Stromal cell of bone marrow (primary cell): ENCODE results near the gene CD300E.
"Not testable (repeated sequence)": the region's sequence is repeated elsewhere in the genome, so short reads cannot be mapped to it uniquely, and the experiment has no call there.

Experiments
- DNase-seq: peaks from one replicate; pipeline ENCODE4 v3.0.0-alpha.2; 2012; ENCODE audit warnings: low read depth

Gene CD300E

DNA sequence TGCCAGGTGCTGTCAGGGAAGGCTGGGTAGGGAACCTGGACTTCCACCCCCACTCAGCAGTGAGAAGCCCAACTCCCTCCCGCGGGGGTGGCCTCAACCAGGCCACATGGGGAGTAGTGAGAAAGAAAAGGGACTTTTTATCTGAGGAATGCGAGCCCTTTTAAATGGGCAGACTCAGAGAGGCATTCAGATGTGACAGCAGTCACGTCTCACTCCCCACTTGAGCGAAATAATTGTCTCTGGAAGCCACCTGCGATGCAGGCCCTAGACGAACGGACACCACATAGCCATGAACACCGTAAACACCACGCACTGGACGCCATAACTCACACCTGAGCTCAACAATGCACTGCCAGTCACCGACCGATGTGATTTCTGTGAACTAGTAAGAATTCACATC lies 11.9 kb upstream of the CD300E start:
- no peak for DNase-seq

DNA sequence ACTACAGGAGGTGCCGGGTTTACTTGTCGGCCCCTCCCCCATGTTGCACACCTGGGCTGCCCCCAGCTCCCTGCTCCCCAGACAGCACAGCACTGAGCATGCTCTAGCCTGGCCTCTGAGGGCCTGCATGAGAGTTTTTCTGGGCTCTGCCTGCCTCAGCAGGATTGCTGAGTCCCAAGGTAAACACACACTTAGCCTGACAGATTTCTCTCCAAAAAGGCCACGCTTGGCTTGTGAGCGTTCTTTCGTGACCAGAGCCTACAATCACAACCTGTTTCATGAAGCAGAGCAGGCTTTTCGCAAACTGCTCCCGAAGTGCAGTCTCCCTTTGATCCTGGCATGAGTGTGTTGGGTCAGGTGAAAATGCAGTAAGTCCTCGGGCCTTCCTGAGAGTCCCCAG lies 9.8 kb upstream of the CD300E start:
- DNase-seq, result no peak

DNA sequence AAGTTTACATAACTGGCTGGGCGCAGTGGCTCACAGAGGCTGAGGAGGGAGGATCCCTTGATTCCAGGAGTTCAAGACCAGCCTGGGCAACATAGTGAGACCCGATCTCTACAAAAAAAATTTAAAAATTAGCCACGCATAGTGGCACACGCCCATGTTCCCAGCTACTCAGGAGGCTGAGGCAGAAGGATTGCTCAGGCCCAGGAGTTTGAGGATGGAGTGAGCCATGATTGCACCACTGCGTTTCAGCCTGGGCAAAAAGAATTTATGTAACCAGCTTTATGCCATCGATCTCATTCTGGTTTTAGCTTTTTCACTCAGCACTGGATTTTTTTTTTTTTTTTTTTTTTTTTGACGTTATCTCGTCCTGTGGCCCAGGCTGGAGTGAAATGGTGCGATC lies 9.1 kb upstream of the CD300E start:
- DNase-seq, result no peak

DNA sequence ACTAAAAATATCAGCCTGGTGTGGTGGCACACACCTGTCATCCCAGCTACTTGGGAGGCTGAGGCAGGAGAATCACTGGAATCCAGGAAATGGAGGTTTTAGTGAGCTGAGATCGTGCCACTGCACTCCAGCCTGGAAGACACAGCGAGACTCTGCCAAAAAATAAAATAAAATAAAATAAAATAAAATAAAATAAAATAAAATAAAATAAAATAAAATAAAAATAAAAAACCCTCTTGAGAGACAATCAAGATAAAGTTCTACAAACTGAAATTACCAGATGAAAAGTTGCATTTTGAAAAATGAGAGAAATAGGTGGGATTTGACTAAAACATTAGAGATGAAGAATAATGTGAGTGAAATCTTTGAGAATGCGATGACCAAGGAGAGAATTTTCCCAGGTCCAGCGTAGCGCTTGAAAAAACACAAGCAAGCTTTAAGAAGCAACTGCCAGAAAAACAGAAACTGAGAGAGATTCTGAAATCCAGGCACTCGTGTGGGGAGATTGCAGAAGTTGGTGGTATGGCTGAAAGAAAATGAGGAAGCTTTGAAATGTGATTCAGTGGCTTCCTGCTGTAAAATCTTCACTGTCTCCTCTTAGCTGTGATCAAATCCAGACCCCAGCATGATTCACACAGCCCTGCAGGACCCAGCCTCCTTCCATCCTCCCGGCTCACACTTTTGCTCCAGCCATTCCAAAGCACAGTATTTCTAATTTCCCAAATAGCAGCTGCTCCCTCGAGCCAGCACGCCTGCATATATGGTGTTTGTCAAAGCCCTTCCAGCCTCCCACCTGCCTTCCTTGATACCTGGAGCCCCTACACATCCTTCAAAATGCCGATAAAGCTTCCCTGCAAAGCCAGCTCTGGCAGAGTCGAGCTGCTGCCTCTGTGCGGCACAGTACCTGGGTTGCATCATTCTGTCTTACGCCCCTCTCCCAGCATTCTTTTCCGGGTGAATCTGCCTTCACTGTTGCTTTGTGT lies 8.2 kb upstream of the CD300E start:
- no peak for DNase-seq

DNA sequence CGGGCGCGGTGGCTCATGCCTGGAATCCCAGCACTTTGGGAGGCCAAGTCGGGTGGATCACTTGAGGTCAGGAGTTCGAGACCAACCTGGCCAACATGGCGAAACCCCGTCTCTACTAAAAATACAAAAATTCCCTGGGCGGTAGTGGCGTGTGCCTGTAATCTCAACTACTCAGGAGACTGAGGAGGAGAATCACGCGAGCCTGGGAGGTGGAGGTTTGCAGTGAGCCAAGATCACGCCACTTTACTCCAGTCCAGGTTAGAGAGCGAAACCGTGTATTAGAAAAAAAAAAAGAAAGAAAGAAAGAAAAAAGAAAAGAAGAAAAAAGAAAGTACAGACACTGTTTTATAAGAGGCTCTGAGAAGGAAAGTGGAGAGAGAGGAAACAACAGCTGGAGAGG lies 6.7 kb upstream of the CD300E start:
- DNase-seq, result not testable (repeated sequence)

DNA sequence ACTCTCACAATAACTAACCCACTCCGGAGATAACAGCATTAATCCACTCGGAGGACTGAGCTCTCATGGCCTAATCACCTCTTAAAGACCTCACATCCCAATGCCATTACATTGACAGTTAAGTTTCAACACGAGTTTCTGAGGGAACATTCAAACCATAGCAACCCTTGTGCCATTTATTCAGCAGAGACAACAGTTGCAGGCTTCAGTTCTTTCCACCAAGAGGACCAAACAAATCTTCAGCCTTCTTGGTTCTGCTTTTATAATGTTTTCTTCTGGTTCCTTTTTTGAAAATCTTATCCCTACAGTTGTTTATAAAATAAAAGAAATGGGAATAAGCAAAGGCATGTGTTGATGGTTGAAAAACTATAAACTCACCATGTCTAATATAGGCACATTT lies 2.1 kb upstream of the CD300E start:
- DNase-seq, result no peak

DNA sequence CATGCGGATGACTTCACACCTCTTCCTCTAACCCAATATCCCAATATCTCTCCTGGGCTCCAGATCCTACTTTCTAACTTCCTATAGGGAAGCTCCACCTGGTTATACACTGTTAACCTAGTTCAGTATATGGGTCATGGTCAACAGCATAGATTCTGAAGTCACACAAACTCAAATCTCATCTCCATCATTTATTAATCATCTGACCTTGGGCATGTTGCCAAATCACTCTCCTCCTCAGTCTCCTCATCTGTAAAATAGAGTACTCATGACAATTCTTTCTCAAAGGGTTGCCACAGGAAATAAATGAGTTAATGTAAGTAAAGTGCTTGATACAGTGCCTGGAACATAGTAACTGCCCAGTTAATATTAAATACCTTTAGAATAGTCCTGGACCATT lies 593 bp upstream of the CD300E start:
- no peak for DNase-seq

DNA sequence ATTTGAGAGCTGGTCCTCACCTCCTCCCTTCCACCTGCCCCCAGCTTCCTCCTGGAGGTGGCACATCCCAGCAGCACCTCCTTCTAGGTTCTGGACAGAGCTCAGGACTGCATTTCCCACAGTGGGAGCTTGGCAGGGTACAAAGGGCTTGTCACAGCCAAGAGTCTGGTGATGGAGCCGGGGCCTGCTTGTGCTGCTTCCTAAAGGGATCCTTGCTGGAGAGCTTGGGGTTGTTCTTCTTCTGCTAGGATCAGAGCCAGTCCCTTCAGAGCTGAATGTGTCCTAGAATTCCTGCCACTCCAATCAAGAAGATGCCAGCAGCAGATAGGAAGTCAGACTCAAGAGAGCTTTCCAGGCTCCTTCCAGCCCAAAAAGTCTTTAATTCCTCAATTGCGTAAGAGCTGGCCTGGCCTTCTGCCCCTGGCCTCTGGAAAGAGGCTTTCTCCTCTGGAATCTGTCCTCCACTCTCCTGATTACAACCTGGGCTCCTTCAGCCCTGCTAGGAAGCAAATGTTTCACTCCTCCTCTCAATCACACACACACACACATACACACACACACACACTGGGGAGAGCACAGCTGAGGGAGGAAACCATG lies 4.4 kb downstream of the CD300E start:
- DNase-seq, result no peak

DNA sequence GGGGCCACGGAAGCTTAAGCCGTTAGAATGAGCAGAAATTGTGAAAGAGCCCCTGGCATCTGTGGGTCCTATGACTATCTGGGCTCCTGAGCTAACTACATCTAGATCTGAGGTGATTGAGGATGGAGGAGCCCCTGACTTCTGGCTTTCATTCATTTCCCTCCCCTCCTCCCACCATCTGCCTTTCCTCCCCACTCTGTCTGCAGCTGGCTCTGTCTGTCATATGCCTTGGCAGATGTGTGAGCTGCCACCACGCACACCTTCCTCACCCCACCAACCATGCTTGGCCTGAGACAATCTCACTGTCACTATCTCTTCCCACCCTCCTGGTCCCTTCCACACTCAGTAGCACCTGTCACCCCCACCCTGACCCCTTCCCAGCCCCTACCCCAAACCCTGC lies 5.1 kb downstream of the CD300E start:
- no peak for DNase-seq

DNA sequence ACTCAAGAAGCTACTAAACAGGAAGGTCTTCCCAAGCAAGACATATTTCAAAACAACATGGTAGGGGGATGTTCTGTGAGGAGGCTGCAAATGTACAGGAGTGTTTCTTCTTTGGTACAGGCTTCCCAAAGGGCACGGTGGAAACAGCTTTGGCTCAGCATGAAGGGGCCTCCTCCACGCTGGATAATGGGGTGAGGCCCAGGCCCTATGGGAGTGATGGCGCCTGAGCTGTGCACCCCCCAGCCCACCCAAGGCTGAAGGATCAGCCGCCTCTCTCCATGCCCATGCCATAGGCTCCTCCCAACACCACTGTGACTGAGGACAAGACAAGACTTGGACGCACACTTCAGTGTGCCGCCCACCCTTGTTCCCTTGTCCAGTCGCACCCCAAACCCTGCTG lies 6.8 kb downstream of the CD300E start:
- DNase-seq, result no peak

DNA sequence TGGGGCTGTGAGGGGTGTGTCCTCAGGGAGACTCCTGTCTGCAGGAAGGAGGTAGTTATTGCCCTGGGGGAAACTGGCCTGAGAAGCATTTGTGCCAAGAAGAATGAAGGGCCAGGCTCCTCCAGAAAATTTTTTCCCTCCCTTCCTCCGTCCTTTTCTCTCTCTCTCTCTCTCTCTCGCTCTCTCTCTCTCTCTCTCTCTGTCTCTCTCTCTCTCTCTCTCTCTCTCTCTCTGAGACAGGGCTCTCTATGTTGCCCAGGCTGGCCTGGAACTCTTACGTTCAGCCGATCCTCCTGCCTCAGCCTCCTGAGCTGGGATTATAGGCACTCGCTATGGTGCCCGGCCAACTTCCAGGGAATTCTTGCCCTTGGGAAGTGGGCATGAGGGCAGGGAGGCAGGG lies 11.5 kb downstream of the CD300E start:
- DNase-seq, result no peak

DNA sequence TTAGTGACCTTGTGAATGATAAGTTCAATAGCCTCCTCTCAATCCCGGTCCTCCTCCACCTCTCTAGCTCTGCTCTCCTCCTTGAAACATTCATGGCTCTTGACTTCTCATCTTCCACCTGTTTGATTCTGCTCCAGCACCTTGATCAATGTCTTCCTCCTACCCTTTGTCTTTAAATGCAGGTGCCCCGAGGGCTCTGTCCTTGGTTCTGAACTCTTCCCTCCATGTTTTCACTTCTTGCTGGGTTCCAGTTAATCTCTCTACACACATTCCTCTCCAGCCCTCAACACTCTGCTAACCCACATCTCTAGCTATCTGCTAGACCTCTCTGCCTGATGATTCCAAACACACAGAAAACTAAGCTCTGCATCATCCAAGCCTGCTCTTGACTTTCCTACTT lies 13.4 kb downstream of the CD300E start:
- no peak for DNase-seq

DNA sequence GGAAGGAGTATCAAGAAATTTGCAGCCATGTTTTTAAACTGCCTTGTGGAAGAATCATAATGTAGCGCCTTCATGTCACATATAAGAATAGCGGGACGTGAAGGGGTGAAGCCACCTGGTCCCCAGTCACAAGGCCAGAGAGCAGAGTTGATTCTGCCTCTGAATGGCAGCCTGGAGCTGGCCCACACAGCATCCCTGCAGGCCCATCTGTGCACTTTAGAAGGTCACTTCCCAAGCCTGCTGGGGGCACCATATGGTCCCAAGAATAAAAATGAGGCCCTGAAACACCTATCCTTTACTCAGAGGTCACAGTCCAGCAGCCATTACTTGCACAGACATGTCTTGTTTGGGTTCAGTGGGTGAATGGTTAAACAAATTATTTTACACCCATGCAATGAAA lies 15.0 kb downstream of the CD300E start:
- no peak for DNase-seq

DNA sequence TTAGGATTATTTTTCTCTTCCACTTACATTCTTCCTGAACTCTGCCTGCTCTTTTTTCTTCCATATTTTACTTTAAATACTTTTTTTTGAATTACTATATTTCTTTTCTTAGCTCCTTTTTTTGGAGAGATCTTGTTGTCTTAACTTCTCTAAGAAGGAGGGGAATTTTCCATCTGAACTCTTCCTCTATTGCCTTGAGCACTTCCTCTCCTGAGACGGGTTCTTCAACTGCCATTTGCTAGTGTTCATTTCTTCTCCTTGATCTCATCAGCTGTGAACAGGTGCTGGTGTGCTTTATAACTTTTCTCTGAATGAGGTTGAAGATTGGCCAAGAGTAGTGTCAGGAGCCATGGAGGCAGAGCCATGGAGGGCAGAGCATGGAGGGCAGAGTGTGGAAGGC lies 16.3 kb downstream of the CD300E start:
- no peak for DNase-seq

DNA sequence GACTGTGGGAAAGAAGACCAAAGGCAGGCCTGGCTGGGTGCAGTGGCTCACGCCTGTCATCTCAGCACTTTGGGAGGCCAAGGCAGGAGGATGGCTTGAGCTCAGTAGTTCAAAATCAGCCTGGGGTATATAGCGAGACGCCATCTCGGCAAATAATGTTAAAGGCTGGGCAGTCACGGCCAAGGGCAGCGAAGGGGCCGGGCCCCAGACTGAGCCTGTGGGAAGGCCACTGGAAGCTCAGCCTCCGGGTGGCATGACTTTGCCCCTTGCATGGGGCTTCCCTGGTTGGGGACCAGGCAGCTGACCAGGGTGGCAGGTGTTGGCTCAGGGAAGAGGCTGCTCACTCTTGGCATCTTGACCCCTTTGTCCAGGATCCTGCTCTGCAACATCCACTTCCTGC lies 17.5 kb downstream of the CD300E start:
- DNase-seq, result no peak

DNA sequence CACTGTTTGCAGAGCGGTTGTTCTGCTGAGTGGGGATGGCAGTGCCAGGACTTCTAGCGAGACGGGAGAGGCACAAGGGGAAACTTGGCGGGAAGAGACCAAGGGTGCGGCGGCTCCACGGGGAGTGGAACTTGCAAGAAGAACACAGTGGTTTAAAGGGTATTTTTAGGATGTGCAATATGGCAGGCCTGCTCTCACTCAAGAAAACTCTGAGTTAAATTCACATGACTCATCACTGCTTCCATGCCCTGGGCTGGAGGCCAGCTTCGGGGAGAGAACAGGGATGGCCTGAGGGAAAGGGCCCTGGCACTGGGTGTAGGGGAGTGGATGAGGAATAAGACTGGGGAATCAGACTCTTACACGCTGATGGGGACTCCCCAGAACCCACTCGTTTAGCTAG lies 18.2 kb downstream of the CD300E start:
- peak; percentile 75 for DNase-seq

DNA sequence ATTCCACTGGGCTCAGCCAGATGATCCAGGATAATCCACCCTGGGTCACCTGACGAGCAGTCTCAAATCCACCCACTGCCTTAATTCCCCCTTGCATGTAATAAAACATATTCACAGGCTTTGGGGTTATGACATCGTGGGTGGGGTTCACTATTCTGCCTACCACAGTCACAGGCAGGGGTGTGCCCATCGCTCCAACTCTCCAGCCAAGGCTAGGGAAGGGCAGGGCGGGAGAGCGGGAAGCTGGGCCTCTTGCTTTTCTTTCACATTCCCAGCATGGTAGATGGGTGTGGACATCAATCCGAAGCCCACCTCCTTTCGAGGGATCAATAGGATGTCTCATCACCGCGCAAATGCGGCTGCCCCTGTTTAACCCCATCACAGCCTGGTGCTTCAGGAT lies 18.8 kb downstream of the CD300E start:
- DNase-seq, result no peak

DNA sequence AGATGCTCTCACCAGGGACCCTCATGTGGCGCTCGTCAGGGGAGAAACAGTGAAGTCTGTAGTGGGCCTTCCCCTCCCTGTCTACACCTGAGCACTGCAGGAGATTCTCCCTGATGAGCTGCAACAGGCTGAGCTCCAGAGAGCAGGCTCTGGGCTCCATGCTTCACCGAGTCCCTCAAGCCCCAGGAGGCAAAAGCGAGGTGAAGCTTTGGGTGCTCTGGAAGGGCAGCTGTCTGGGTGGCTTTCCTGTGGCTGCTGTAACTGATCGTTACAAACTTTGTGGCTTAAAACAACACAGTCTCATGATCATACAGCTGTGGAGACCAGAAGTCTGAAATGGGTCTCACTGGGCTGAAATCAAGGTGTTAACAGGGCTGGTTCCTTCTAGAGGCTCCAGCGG lies 19.3 kb downstream of the CD300E start:
- DNase-seq, result no peak

DNA sequence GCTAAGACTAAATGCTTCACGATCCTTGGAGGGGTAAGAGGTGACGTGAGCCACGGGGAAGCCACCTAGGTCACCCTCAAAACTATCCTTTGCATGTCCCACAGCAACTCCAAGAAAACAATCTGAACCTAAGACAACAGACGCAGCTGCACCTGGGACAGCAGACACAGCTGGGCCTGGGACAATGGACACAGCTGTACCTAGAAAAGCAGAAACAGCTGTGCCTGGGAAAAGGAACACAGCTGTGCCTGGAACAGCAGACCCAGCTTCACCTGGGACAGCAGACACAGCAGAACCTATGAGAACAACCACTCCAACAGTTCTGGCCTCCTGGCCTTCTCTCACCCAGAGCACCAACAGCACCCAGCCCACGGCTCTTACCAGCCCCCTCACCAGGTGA lies 19.8 kb downstream of the CD300E start:
- no peak for DNase-seq

DNA sequence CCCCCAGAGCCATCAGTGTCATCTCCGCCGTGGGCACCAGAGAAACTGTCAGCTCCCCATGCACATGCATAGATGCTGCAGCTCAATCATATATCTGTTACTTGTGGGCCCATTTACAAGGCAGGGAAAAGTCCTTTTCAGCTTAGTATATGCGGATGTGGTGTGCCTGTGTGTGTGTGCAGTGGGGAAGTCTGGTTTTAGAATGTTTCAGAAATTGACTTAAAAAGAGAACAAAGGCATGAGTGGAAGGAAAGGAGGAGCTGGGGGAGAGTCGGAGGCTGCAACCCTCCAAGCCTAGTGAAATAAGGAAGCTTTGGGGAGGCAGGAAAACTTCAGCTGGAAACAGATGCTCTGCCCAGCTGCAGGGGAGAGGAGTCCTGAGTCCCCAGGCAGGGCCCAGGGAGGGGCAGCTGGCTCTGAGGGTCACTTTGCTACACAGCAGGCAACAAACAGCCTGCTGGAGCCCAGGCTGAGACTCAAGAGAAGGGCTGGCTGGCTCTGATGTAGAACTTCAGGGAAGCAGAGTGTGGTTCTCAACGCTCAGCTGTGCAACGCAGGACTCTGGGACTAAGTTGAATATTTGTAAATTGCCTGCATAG lies 20.4 kb downstream of the CD300E start:
- no peak for DNase-seq

DNA sequence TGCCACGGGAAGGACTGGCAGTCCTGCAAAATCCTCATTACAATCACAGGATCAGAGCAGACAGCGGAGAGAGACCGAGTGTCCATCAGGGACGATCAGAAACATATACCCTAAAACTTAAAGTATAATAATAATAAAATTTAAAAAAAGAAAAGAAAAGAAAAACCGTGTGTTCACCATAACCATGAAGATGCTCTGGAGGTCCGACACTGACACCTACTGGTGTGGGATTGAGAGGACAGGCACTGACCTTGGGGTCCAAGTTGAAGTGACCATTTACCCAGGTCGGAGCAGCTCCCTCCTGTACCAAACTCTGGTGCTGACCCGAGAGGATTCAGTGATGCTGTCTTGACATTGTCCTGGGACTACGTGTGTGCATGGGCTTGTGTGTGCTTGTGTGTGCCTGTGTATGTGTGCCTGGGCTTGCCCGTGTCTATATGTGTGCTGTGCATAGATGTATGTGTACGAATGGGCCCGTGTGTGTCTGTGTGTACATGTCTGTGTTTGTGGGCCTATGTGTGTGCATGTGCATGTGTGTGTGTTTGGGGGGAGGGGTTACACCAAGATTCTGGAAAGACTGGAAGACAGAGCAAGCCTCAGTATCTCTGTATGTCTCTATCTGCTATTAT lies 21.5 kb downstream of the CD300E start:
- peak; percentile 31 for DNase-seq

DNA sequence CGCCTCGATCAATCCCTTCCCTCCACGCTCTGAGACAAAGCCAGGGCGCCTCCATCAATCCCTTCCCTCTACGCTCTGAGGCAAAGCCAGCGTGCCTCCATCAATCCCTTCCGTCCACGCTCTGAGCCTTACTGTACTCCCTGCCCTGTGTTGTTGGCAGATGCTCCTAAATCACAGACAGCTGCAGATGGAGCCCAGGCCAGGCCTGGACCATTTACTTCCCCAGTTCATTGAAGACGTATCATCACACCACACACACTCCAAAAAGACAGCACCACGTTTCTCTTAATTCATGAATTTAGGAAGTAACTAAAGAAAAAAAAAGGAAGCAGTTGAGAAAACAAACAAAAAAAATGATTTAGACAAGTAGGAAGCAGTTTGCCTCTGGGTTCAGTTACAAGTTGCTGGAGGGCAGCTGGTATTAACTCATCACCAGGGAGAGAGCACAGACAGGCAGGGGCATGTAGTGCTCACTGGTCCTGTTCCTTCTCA lies 24.0 kb downstream of the CD300E start:
- DNase-seq, result no peak

DNA sequence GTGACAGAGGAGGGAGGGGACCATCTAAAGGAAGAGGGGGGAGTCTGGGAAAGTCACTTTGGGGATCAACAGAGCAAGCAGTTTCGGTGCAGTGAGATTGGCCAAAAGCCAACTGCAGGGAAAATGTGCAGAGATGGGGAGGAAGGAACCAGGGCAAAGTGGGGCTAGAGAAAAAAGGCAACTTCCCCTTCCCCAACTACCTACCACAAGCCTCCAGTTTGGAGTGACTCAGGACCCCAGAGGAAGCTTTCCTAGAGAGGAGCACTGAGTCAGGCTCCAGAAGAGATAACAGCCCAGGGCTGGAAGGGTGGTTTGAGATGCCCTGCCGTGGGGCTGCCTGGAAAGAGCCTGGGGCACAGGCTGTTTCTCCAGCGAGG lies 24.5 kb downstream of the CD300E start:
- no peak for DNase-seq
